ENCODE measurements around the gene LAMA3.

Gene LAMA3

DNA sequence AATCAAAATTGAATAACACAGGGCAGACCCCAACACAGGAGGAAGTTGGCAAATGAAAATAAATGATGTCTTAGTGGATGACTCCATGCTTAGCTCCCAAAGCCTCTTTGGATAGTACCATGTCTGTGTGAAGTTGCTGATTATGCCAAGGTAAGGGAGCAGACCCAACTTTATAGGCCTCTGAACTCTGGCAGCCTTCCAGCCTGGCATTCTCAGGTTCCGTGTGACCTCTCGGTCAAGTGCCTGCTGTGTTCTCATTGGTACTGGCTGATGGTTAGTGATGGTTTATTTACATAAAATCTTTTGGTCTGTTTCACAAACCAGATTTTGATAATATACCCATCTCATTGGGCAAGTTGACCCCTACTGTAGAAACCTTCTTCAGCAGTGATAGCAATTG is 213.1 kb downstream of the LAMA3 start:
- H3K4me1 Mint-ChIP-seq: peaks cover 0 to 3% of the 10 kb centered on the region in 2 donors
- H3K27me3 Mint-ChIP-seq: no peaks in the 10 kb centered on the region
- no peak overlapping the region for H3K4me3 Mint-ChIP-seq

DNA sequence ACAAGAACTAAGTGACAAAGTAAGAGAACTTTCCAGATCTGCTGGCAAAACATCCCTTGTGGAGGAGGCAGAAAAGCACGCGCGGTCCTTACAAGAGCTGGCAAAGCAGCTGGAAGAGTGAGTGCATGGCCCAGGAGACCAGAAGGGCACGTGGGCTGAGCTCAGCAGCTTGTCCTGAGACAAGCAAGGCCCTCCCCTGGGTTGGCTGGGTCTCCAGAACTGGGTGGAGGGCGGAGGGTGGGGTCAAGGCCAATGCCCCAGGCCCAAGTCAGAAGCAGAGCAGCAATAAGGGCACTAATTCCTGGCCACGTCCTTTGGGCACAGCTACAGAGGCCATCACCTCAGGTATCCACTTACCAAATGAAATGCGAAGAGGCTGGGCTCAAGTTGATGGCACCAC is 214.7 kb downstream of the LAMA3 start:
- Mint-ChIP-seq H3K27ac (no peak overlapping the region), H3K4me1 (peaks cover 3 to 5% of the 10 kb centered on the region in 2 donors), H3K4me3 (no peak overlapping the region), H3K9me3 (no peaks in the 10 kb centered on the region), H3K36me3 (no peaks in the 10 kb centered on the region), H3K27me3 (no peaks in the 10 kb centered on the region)
- DNase-seq: no peak
- ATAC-seq (replicated peaks): no peak

More for the DNA sequence above, 213.1 kb downstream of the LAMA3 start:
- Mint-ChIP-seq H3K27ac (no peak overlapping the region), H3K9me3 (no peaks in the 10 kb centered on the region), H3K36me3 (no peaks in the 10 kb centered on the region)
- ATAC-seq (replicated peaks) (no peak), DNase-seq (no peak)

DNA sequence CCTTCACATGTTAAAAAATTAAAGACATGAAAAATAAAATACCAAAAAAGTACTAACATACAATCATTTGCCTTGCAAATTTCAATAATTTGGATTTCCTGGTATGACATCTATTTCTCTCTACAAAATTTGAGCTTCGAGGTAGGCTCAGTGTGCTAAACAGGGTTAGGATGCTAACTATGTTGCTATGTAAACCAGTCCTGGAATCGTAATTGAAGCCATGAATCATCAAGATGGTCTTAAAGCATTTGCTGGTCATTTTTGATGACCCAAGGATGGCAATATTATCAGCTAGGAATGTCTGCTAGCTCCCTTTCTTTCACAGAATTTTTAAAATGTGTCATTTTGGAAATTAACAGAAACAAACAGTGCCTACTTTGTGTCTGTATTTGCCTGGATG is 217.4 kb downstream of the LAMA3 start:
- no peaks in the 10 kb centered on the region for H3K9me3 Mint-ChIP-seq
- no peak for ATAC-seq (replicated peaks)
- no peak overlapping the region for H3K4me3 Mint-ChIP-seq
- H3K36me3 Mint-ChIP-seq: no peaks in the 10 kb centered on the region
- H3K27me3 Mint-ChIP-seq: no peaks in the 10 kb centered on the region
- no peak overlapping the region for H3K27ac Mint-ChIP-seq
- H3K4me1 Mint-ChIP-seq: peaks cover 3 to 6% of the 10 kb centered on the region in 2 donors
- DNase-seq: no peak

DNA sequence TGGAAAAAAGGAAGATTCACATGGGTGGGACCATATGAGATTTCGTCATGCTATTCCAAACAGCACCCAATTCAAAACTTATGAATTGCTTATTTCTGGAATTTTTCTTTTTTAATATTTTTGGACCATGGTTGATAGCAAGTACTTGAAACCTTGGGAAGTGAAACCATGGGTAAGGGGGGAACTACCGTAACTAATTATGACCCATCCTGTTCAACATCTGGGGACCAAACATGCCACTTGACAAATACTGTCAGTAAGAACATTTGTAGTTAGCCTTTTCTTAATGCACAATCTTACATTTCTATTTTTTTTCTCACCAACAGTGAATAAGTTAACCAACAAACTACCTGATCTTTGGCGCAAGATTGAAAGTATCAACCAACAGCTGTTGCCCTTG is 219.6 kb downstream of the LAMA3 start:
- H3K27me3 Mint-ChIP-seq: no peaks in the 10 kb centered on the region
- no peaks in the 10 kb centered on the region for H3K36me3 Mint-ChIP-seq
- H3K4me3 Mint-ChIP-seq: no peak overlapping the region
- peaks cover 3 to 6% of the 10 kb centered on the region in 2 donors for H3K4me1 Mint-ChIP-seq
- ATAC-seq (replicated peaks): no peak
- no peak for DNase-seq
- H3K27ac Mint-ChIP-seq: no peak overlapping the region
- no peaks in the 10 kb centered on the region for H3K9me3 Mint-ChIP-seq

DNA sequence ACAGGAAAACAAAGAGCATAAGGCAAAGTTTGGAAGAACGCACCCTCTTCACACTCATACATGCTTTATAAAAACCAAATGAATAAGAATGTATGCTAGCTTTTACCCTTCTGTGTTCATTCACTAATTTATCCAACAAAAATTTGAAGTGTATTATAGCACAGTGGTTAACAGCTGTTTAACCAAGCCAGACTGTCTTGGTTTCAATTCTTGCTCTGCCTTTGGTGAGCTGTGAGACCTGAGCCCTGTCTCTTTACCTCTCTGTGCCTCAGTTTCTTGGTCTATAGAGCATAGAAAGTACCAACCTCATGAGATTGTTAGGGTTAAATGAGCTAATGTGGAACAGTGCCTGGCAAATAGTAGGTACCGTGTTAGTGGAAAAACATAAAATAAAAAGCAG is 220.8 kb downstream of the LAMA3 start:
- H3K4me1 Mint-ChIP-seq: peaks cover 3 to 6% of the 10 kb centered on the region in 2 donors
- H3K27me3 Mint-ChIP-seq: no peaks in the 10 kb centered on the region
- no peaks in the 10 kb centered on the region for H3K9me3 Mint-ChIP-seq
- H3K36me3 Mint-ChIP-seq: no peaks in the 10 kb centered on the region
- H3K4me3 Mint-ChIP-seq: no peak overlapping the region
- no peak overlapping the region for H3K27ac Mint-ChIP-seq
- no peak for DNase-seq
- ATAC-seq (replicated peaks): no peak

DNA sequence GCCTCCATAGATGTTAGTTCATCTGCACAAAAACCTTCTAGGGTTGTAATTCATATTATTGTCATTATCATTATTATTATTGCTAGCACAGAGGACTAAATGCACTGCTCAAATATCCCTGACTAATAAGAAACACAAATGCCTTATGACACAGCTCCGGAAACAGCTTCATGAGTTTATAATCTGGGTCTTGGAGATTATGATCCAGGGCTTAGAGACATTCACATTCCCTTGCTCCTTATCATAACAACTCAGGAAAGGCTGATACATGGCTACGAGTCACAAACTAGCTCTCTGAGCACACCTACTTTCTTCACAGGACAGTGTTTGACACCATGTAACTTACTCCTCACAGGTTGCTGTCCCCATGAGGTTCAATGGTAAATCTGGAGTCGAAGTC is 223.1 kb downstream of the LAMA3 start:
- Mint-ChIP-seq H3K4me3 (no peak overlapping the region), H3K27ac (no peak overlapping the region), H3K4me1 (peaks cover 3 to 6% of the 10 kb centered on the region in 2 donors), H3K27me3 (no peaks in the 10 kb centered on the region), H3K36me3 (no peaks in the 10 kb centered on the region), H3K9me3 (no peaks in the 10 kb centered on the region)
- DNase-seq (no peak), ATAC-seq (replicated peaks) (no peak)

DNA sequence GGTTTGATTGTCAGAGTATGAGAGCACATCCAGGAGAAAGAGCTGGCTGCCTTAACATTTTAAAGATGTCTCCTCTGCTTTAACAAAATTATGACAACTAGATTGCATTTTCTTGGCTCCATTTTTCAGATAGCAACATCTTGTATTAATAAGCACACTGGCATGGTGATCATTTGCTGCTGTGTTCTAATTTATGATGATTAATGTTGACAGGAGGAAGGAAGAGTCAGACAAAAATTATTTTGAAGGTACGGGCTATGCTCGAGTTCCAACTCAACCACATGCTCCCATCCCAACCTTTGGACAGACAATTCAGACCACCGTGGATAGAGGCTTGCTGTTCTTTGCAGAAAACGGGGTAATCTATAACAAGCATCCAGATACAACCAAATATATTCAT is 227.1 kb downstream of the LAMA3 start:
- no peaks in the 10 kb centered on the region for H3K9me3 Mint-ChIP-seq
- H3K4me3 Mint-ChIP-seq: no peak overlapping the region
- no peak overlapping the region for H3K27ac Mint-ChIP-seq
- H3K36me3 Mint-ChIP-seq: no peaks in the 10 kb centered on the region
- peaks cover 0 to 4% of the 10 kb centered on the region in 2 donors for H3K4me1 Mint-ChIP-seq
- peaks cover 4 to 10% of the 10 kb centered on the region in 2 donors for H3K27me3 Mint-ChIP-seq
- DNase-seq (no peak), ATAC-seq (replicated peaks) (no peak)

DNA sequence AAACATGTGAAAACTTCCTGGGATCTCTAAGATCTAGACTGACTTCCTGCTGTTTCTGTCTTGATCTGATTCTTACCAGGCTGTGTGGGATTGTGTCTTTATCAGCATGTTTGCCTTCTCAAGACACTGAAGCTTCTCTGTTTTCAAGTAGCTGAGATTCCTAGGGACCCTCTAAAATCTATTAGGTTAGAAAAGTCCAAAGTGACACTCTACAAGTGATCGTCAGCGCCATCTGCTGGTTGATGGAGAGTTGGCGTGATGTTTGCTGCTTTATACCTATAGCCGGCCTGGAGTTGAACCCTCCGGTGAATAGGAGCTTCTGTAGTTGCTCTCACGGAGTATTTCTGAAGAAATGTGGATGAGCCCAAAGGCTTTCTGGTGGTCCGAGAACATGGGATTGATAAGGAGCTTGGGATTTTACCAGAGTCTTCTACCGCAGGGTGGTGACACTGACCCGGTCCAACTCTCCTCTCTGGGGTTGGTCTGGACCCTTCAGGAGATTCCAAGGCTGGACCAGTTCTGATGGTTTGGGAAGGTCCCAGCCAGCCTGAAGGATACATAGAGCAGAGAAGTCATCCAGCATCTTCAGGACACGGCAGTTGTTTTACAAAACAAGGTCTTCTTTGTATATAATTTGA is 229.3 kb downstream of the LAMA3 start:
- Mint-ChIP-seq H3K27ac (no peak overlapping the region), H3K27me3 (peaks cover 4 to 10% of the 10 kb centered on the region in 2 donors), H3K36me3 (no peaks in the 10 kb centered on the region), H3K4me3 (no peak overlapping the region), H3K9me3 (no peaks in the 10 kb centered on the region), H3K4me1 (peaks cover 9 to 11% of the 10 kb centered on the region in 2 donors)
- peak; percentile 77 to 83 for ATAC-seq (replicated peaks)
- DNase-seq: peak; percentile 46

DNA sequence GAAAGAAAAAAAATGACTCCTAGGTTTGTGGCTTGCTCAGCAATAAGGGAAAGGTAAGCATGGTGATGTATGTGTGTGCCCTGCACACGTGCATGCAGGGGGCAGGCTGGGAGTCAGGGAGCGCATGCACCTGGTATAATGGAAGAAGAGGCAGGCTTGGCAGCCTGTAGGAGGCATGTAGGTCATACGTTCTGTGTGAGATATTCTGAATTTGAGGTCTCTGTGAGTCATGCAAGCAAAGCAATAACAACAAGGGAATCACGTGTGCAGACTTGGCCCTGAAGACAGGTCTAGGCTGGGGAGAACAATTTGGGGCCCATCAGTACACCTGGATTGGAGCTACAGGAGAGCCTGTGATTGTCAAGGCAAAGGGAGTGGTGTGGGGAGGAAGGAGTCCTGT is 230.8 kb downstream of the LAMA3 start:
- no peaks in the 10 kb centered on the region for H3K9me3 Mint-ChIP-seq
- peaks cover 4 to 10% of the 10 kb centered on the region in 2 donors for H3K27me3 Mint-ChIP-seq
- DNase-seq (no peak), ATAC-seq (replicated peaks) (no peak)
- peaks cover 9 to 12% of the 10 kb centered on the region in 2 donors for H3K4me1 Mint-ChIP-seq
- H3K27ac Mint-ChIP-seq: no peak overlapping the region
- no peaks in the 10 kb centered on the region for H3K36me3 Mint-ChIP-seq
- no peak overlapping the region for H3K4me3 Mint-ChIP-seq

DNA sequence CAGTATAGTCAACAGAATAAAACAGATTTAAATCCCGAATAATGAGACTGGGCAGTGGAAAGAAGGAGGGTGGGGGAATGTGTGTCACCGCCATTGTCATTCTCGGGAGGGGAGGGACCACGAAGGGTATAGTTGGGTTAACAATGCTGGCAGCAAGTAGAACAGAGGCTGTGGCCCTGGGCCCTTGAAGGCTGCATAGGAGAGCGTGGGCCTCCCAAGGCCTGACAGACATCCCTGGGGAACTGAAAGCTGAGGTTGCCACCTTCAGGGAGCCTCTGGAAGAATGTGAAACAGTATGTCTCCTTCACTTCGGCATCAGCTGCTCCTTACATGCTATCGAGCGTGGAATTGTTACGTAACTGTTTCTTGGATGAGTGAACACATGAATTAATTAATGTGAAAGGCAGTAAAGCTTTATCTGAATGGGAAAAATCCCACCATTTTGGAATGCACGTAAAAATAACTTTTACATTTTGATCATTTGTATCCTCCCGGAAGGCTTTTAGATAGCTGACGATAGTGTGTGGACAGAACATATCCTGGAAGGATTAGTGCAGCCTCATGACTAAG is 232.5 kb downstream of the LAMA3 start:
- Mint-ChIP-seq H3K4me3 (no peak overlapping the region), H3K36me3 (no peaks in the 10 kb centered on the region), H3K9me3 (no peaks in the 10 kb centered on the region), H3K27ac (no peak overlapping the region), H3K27me3 (peaks cover 4 to 10% of the 10 kb centered on the region in 2 donors), H3K4me1 (peaks cover 9 to 12% of the 10 kb centered on the region in 2 donors)
- no peak for ATAC-seq (replicated peaks)
- DNase-seq: no peak

DNA sequence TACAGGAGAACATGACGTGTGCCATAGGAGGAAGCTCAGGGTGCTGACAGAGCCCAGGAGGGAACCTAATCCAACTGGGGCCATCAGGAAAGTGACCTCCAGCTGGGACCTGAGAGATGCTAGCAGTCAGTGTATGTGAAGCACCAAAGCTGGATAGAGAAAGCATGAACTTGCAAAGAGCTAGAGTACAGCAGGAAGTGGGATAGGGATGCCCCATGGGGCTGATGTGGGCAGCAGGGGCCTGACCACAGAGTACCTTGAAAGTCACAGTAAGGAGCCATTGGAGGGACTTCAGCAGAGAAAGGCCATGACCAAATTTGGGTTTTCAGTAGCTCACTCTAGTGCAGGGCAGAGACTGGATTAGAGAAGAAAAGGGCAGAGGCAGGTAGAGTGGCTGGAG is 233.7 kb downstream of the LAMA3 start:
- no peak for DNase-seq
- H3K4me1 Mint-ChIP-seq: peaks cover 9 to 12% of the 10 kb centered on the region in 2 donors
- peak; percentile 70 to 85 for ATAC-seq (replicated peaks)
- H3K27me3 Mint-ChIP-seq: peaks cover 4 to 10% of the 10 kb centered on the region in 2 donors
- no peaks in the 10 kb centered on the region for H3K36me3 Mint-ChIP-seq
- no peak overlapping the region for H3K4me3 Mint-ChIP-seq
- no peak overlapping the region for H3K27ac Mint-ChIP-seq
- H3K9me3 Mint-ChIP-seq: no peaks in the 10 kb centered on the region

DNA sequence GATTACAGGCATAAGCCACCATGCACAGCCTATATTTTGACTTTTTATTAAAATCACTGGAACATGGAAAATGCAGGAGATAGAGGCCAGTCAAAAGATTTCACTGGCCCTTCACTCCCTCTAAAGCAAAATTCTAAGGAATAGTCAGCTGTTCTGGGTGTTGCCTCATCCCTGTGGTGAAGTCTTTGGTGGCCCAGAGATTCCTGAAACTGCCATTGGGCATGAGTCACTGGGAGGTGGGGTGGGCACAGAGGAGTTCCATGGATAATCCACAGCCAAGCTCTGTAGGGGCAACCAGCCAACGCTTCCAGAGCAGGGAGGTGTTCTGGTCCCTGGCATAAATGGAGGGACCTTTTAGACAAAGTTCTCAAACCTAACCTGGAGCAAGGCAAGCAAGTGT is 235.6 kb downstream of the LAMA3 start:
- H3K9me3 Mint-ChIP-seq: no peaks in the 10 kb centered on the region
- H3K36me3 Mint-ChIP-seq: no peaks in the 10 kb centered on the region
- DNase-seq: no peak
- peaks cover 0 to 4% of the 10 kb centered on the region in 2 donors for H3K27me3 Mint-ChIP-seq
- peaks cover 5 to 12% of the 10 kb centered on the region in 2 donors for H3K4me1 Mint-ChIP-seq
- no peak overlapping the region for H3K4me3 Mint-ChIP-seq
- no peak for ATAC-seq (replicated peaks)
- H3K27ac Mint-ChIP-seq: no peak overlapping the region

DNA sequence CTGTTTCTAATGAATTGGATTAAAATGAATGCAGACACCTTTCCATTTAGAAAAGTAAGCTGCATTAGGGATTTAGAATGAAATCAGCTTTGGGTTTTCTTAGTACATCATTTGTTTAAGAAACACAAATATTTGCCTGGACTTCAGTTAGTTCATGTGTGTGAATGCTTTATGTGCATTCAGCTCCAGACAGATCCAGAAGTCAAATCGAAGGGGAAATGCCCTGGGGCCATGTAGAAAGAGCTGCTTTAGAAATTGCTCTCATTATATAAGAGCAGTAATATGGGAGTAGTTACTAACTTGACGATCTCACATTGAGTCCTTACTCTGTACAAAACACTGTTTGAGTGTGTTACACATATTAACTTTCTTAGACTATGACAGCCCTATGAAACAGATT is 237.3 kb downstream of the LAMA3 start:
- H3K4me3 Mint-ChIP-seq: no peak overlapping the region

DNA sequence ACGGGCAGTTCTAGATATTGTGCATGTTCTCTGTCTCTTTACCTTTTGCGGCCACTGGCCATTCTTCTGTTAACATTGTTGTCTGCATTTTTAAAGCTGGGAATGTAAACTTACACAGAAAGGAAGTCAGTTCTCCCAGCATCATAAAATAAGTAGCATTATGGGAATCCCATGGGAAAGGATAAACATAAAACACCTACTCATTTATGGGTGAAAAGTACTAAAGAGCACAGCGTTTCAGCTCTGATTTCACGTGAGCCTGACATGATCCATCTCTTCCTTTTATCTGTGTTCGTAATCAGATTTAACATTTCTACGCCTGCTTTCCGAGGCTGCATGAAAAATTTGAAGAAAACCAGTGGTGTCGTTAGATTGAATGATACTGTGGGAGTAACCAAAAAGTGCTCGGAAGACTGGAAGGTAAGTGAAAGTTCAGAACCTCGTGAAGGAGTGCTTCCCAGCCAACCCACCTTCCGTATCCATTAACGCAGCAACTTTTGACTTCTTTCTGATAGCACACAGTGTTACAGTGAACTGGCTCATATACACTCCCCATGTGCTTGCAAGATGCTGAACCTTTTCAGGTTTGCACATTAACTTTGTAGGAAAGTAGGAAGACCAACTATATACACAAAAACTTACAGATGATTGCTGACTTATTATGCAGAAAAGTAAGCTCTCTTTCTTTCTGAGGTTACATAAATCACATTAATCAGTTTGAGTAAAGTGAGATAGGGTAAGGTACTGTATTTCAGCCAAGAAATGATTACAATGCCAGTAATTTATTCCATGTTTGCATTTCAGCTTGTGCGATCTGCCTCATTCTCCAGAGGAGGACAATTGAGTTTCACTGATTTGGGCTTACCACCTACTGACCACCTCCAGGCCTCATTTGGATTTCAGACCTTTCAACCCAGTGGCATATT is 238.8 kb downstream of the LAMA3 start:
- ATAC-seq (replicated peaks) (no peak), DNase-seq (no peak)
- Mint-ChIP-seq H3K4me1 (peaks cover under 1 to 5% of the 10 kb centered on the region in 2 donors), H3K27me3 (no peaks in the 10 kb centered on the region), H3K27ac (no peak overlapping the region), H3K36me3 (no peaks in the 10 kb centered on the region), H3K9me3 (no peaks in the 10 kb centered on the region), H3K4me3 (no peak overlapping the region)

More for the DNA sequence above, 237.3 kb downstream of the LAMA3 start:
- Mint-ChIP-seq H3K4me1 (peaks cover 5 to 12% of the 10 kb centered on the region in 2 donors), H3K27me3 (no peaks in the 10 kb centered on the region), H3K36me3 (no peaks in the 10 kb centered on the region), H3K27ac (no peak overlapping the region), H3K9me3 (no peaks in the 10 kb centered on the region)
- ATAC-seq (replicated peaks) (no peak), DNase-seq (no peak)

Measured in stimulated activated naive B cell treated with anti-CD40 and anti-IgM and Interleukin-4, amounts not matched to agents 10 μg/mL and 1 μg/mL and 100 μg/mL, for 72 hours (primary cell).